ENCODE data around the gene LRPAP1.
"Not testable (repeated sequence)": the region's sequence is repeated elsewhere in the genome, so short reads cannot be mapped to it uniquely, and the experiment has no call there.

- TF ChIP-seq TCF4 (CRISPR knock-in tag; IDR thresholded peaks at IDR 0.05; ENCODE audit: borderline replicate concordance); PATZ1 (CRISPR knock-in tag; IDR thresholded peaks at IDR 0.05; ENCODE audit: borderline replicate concordance); RARB (CRISPR knock-in tag; IDR thresholded peaks at IDR 0.05): not testable (repeated sequence)
These were observed 17.4 kb upstream of the LRPAP1 start for GRCh38 chr4:3549694-3550001.
